ENCODE measurements around the gene ZNRD2.

ZNRD2 gene

DNA sequence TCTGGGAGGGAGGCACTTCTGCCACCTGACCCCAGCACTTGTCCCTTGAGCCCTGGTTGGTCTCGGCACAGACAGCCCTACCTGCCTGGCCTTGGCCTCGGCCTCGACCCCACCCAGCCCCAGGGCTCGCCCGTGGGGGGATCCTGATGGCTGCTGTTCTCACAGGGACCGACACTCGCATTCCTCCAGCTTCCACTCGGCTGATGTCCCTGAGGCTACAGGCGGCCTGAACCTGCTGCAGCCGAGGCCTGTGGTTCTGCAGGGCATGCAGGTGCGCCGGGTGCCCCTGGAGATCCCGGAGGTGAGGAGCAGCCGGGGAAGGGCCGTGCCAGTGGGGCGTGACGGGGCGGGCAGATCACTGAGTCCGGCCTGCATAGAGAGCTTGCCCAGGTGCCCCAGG, 50.4 kb downstream of the ZNRD2 start:
- no peak for TF ChIP-seq TAF1 (IDR thresholded peaks at IDR 0.05; ENCODE audit: borderline replicate concordance, insufficient read depth, low read length)
- no peak for TF ChIP-seq SIN3A (IDR thresholded peaks at IDR 0.05; ENCODE audit: borderline replicate concordance, insufficient read depth, low read length)
- no peak for TF ChIP-seq POLR2AphosphoS5 (IDR thresholded peaks at IDR 0.05; ENCODE audit: low read depth, low read length)

DNA sequence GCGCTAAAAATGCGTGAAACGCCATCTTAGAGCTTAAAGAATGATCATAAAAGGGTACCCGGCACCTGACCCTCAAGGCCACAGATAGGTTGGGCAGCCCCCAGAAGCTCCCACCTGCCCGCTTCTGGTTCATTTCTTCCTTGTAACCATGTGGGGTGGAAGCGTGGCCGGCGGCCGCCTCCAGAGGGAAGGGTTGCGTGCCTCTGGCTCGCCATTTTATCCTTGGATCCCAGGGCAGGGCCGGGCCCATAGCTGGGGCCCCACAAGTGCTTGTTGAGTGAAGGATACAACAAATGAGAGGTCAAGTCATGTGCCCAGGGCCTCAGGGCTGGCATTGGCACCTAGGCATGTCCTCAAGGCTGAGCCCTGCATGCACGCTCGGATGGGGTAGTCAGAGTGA, 51.2 kb downstream of the ZNRD2 start:
- TF ChIP-seq SIN3A (IDR thresholded peaks at IDR 0.05; ENCODE audit: borderline replicate concordance, insufficient read depth, low read length): no peak
- TF ChIP-seq POLR2AphosphoS5 (IDR thresholded peaks at IDR 0.05; ENCODE audit: low read depth, low read length): no peak
- TF ChIP-seq, protein P1, sequence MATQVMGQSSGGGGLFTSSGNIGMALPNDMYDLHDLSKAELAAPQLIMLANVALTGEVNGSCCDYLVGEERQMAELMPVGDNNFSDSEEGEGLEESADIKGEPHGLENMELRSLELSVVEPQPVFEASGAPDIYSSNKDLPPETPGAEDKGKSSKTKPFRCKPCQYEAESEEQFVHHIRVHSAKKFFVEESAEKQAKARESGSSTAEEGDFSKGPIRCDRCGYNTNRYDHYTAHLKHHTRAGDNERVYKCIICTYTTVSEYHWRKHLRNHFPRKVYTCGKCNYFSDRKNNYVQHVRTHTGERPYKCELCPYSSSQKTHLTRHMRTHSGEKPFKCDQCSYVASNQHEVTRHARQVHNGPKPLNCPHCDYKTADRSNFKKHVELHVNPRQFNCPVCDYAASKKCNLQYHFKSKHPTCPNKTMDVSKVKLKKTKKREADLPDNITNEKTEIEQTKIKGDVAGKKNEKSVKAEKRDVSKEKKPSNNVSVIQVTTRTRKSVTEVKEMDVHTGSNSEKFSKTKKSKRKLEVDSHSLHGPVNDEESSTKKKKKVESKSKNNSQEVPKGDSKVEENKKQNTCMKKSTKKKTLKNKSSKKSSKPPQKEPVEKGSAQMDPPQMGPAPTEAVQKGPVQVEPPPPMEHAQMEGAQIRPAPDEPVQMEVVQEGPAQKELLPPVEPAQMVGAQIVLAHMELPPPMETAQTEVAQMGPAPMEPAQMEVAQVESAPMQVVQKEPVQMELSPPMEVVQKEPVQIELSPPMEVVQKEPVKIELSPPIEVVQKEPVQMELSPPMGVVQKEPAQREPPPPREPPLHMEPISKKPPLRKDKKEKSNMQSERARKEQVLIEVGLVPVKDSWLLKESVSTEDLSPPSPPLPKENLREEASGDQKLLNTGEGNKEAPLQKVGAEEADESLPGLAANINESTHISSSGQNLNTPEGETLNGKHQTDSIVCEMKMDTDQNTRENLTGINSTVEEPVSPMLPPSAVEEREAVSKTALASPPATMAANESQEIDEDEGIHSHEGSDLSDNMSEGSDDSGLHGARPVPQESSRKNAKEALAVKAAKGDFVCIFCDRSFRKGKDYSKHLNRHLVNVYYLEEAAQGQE (IDR thresholded peaks at IDR 0.05; ENCODE audit: insufficient read depth in 1 of 2, low read depth in 2 of 2, low read length in 2 of 2): no peak
- no peak for TF ChIP-seq TAF1 (IDR thresholded peaks at IDR 0.05; ENCODE audit: borderline replicate concordance, insufficient read depth, low read length)
- no peak for TF ChIP-seq FOXP2 (optimal IDR thresholded peaks at IDR 0.05; ENCODE audit: borderline replicate concordance, extremely low read depth, extremely low read length, insufficient read depth)
